ENCODE data around the gene SFSWAP. TPM values are rescaled to one million over a fixed set of nuclear protein-coding genes. Genes with fewer than 3 reads are reported as not detected.
A peak's percentile ranks its signal among the peaks of the same experiment; 100 is the strongest.

The SFSWAP gene
- total and polyA plus RNA-seq, 2 of the 13 experiments (the other 11 are each of a cell fraction or from before 2014, with no cell fraction given), result 17.1 to 27.7 TPM

- 33% methylated on average over 5 of the region's 6 CpGs for WGBS (ENCODE audit: low lambda C conversion rate)
- ATAC-seq, result no peak
- H3K9ac ChIP-seq (ENCODE audit: insufficient read depth, low read depth, low read length), result no peak overlapping the region
- in situ Hi-C loops (cut with HindIII; ENCODE audit: extremely low pct_ligation_motif_present, low pct_unique_long_range_greater_than_20kb), result no loop called here
- peaks cover 35% of the 10 kb centered on the region for H3K4me1 ChIP-seq (ENCODE audit: insufficient read depth, low read length)
- no peak overlapping the region for H3K4me2 ChIP-seq (ENCODE audit: low read depth, low read length)
- H3K9me3 ChIP-seq (ENCODE audit: low read length), result no peaks in the 10 kb centered on the region
- no peaks in the 10 kb centered on the region for H3K36me3 ChIP-seq (replicated peaks in 1 of 2; ENCODE audit: control insufficient read depth in 1 of 2, insufficient read depth in 2 of 2, low read length in 2 of 2)
- no peak overlapping the region for H3K27ac ChIP-seq (ENCODE audit: extremely low read length, insufficient read depth, low read length)
- H3K27me3 ChIP-seq (ENCODE audit: control insufficient read depth in 1 of 2, insufficient read depth in 2 of 2, low read length in 2 of 2), result peaks cover 6 to 35% of the 10 kb centered on the region in 2 experiments; a peak in 4 of 5 replicates
- FAIRE-seq, result no peak
- H2AFZ ChIP-seq (ENCODE audit: low read length), result no peak overlapping the region
- no TSS peak for BruUV-seq (replicated peaks)
- H4K20me1 ChIP-seq (ENCODE audit: insufficient read depth, low read length), result no peaks in the 10 kb centered on the region
- DNase-seq (ENCODE audit: low spot score), result no peak
- no peaks in the 10 kb centered on the region for H3K79me2 ChIP-seq (ENCODE audit: insufficient read depth, low read length)
- no peak overlapping the region for H3K4me3 ChIP-seq (replicated peaks in 1 of 3; ENCODE audit: insufficient read depth in 1 of 3, low read depth in 2 of 3, low read length in 3 of 3)
- intact Hi-C loops (cut with micrococcal nuclease; ENCODE audit: unreplicated experiment), result no loop called here
- ChIA-PET CTCF (ENCODE audit: low intra/inter-chr PET ratio, low total read pairs) (no interaction called here), POLR2A (no interaction called here)
- TF ChIP-seq, protein P1, sequence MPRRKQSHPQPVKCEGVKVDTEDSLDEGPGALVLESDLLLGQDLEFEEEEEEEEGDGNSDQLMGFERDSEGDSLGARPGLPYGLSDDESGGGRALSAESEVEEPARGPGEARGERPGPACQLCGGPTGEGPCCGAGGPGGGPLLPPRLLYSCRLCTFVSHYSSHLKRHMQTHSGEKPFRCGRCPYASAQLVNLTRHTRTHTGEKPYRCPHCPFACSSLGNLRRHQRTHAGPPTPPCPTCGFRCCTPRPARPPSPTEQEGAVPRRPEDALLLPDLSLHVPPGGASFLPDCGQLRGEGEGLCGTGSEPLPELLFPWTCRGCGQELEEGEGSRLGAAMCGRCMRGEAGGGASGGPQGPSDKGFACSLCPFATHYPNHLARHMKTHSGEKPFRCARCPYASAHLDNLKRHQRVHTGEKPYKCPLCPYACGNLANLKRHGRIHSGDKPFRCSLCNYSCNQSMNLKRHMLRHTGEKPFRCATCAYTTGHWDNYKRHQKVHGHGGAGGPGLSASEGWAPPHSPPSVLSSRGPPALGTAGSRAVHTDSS (CRISPR knock-in tag; conservative IDR thresholded peaks at IDR 0.05), result no peak
- TF ChIP-seq GZF1 (CRISPR knock-in tag; IDR thresholded peaks at IDR 0.05) (no peak), ZNF329 (CRISPR knock-in tag; IDR thresholded peaks at IDR 0.05; ENCODE audit: low read depth) (peak; percentile 99)
Measured at GRCh38 chr12:131824450-131824849, 113.6 kb downstream of the SFSWAP start.

DNA sequence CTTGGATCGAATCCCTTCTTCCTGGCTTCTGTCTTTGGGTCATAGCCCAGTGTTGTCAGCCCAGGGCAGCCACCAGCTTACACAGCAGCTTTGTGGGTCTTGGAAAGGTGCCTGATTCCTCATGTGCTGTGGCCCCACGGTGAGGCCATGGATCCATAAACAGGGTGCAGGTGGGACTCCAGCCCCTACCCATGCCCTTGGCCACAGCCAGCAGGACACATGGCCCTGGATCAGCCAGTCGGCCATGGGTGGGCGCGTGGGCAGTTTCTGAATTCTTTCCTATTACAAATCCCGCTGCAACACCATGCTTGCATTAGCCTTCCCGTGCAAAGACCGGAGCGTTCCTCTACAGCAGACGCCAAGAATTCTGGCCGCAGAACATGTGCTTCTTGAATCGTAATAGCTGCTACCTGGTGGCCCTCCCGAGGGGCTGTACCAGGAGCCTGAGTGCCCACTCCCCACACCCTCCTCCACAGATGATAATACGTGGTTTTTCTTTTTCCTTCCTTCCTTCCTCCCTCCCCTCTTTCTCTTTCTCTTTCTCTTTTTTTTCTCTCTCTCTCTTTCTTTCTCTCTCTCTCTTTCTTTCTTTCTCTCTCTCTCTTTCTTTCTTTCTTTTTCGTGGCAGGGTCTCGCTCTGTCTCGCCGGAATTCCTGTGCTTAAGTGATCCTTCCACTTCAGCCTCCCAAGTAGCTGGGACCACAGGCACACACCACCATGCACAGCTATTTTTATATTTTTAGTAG, 114.4 kb downstream of the SFSWAP start:
- POLR2A ChIA-PET, result no interaction called here
- Histone ChIP-seq H3K36me3 (replicated peaks in 1 of 2; ENCODE audit: control insufficient read depth in 1 of 2, insufficient read depth in 2 of 2, low read length in 2 of 2) (no peaks in the 10 kb centered on the region), H3K27ac (ENCODE audit: extremely low read length, insufficient read depth, low read length) (no peak overlapping the region), H3K9ac (ENCODE audit: insufficient read depth, low read depth, low read length) (no peak overlapping the region), H3K4me2 (ENCODE audit: low read depth, low read length) (peak overlapping the region; percentile 61), H3K79me2 (ENCODE audit: insufficient read depth, low read length) (no peaks in the 10 kb centered on the region), H4K20me1 (ENCODE audit: insufficient read depth, low read length) (no peaks in the 10 kb centered on the region), H3K4me1 (ENCODE audit: insufficient read depth, low read length) (peaks cover 40% of the 10 kb centered on the region), H2AFZ (ENCODE audit: low read length) (no peak overlapping the region), H3K9me3 (ENCODE audit: low read length) (no peaks in the 10 kb centered on the region), H3K4me3 (replicated peaks in 1 of 3; ENCODE audit: insufficient read depth in 1 of 3, low read depth in 2 of 3, low read length in 3 of 3) (peak overlapping the region in 1 of 3 experiments; percentile 28; a peak in 2 of 6 replicates), H3K27me3 (ENCODE audit: control insufficient read depth in 1 of 2, insufficient read depth in 2 of 2, low read length in 2 of 2) (peaks cover 6 to 43% of the 10 kb centered on the region in 2 experiments; a peak in 4 of 5 replicates)
- ATAC-seq (peak; percentile 13; the same call in 1 of the 3 replicates), DNase-seq (ENCODE audit: low spot score) (no peak), FAIRE-seq (no peak)
- BruUV-seq (replicated peaks), result no TSS peak
- in situ Hi-C loops (cut with HindIII; ENCODE audit: extremely low pct_ligation_motif_present, low pct_unique_long_range_greater_than_20kb) (loop anchor here (25.0 kb wide), 1 partner anchor 713 kb away; no protein-coding TSS in a partner anchor), intact Hi-C loops (cut with micrococcal nuclease; ENCODE audit: unreplicated experiment) (no loop called here)
- TF ChIP-seq, protein P2, sequence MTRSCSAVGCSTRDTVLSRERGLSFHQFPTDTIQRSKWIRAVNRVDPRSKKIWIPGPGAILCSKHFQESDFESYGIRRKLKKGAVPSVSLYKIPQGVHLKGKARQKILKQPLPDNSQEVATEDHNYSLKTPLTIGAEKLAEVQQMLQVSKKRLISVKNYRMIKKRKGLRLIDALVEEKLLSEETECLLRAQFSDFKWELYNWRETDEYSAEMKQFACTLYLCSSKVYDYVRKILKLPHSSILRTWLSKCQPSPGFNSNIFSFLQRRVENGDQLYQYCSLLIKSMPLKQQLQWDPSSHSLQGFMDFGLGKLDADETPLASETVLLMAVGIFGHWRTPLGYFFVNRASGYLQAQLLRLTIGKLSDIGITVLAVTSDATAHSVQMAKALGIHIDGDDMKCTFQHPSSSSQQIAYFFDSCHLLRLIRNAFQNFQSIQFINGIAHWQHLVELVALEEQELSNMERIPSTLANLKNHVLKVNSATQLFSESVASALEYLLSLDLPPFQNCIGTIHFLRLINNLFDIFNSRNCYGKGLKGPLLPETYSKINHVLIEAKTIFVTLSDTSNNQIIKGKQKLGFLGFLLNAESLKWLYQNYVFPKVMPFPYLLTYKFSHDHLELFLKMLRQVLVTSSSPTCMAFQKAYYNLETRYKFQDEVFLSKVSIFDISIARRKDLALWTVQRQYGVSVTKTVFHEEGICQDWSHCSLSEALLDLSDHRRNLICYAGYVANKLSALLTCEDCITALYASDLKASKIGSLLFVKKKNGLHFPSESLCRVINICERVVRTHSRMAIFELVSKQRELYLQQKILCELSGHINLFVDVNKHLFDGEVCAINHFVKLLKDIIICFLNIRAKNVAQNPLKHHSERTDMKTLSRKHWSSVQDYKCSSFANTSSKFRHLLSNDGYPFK (CRISPR knock-in tag; IDR thresholded peaks at IDR 0.05; ENCODE audit: borderline replicate concordance), result no peak
- peak; percentile 84 for TF ChIP-seq ZNF512 (CRISPR knock-in tag; IDR thresholded peaks at IDR 0.05)
- CTCF ChIA-PET (ENCODE audit: low intra/inter-chr PET ratio, low total read pairs), result no interaction called here
- WGBS (ENCODE audit: low lambda C conversion rate), result 18% methylated on average over 16 of the region's 18 CpGs
